ENCODE results near the gene KRTAP3-2.
"Not testable (repeated sequence)": the region's sequence is repeated elsewhere in the genome, so short reads cannot be mapped to it uniquely, and the experiment has no call there.

Gene KRTAP3-2

DNA sequence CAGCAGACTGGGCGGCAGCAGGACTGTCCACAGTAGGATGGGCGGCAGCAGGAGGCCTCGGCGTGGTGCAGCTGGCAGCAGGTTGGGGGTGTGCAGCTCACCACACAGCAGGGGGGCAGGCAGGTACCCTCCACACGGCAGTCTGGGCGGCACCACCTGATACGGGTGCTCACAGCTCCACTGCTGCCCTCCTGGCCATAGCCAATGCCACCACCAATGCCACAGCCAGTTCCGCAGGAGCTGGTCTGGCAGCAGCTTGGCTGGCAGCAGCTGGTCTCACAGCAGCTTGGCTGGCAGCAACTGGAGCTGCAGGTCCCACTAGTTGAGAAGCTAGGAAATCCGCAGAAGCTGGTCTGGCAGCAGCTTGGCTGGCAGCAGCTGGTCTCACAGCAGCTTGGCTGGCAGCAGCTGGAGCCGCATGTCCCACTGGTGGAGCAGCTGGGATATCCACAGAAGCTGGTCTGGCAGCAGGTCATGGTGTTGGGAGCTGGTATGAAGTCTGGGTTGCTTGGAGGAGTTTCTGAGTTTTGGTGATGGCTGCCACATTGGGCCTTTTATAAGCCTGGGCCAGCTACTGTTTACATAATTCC is 34.7 kb upstream of the KRTAP3-2 start, which contains the start of gene KRTAP1-3:
TSS of gene KRTAP1-3 (minus strand) at position 529 of the 590 bp plus-strand sequence. CDS start at position 476, 53 bp downstream.
- H3K36me3 ChIP-seq (ENCODE audit: control insufficient read depth in 4 of 4, insufficient read depth in 4 of 4, low read length in 3 of 4); H3K27me3 ChIP-seq (replicated peaks in 2 of 5; ENCODE audit: control insufficient read depth in 4 of 5, insufficient read depth in 5 of 5, low read length in 4 of 5); DNase-seq; H3K27ac ChIP-seq (ENCODE audit: insufficient read depth in 1 of 2, low read depth in 1 of 2, low read length in 2 of 2, poor library complexity in 1 of 2, severe bottlenecking in 2 of 2); POLR2A ChIA-PET; H3K4me1 ChIP-seq (ENCODE audit: control extremely low read depth in 1 of 4, control insufficient read depth in 4 of 4, insufficient read depth in 4 of 4, low read length in 3 of 4); H3K9me3 ChIP-seq (ENCODE audit: control extremely low read depth in 1 of 5, control insufficient read depth in 4 of 5, insufficient read depth in 2 of 5, low read depth in 1 of 5, low read length in 4 of 5); H3K4me3 ChIP-seq (ENCODE audit: control insufficient read depth in 1 of 7, extremely low read depth in 1 of 7, insufficient read depth in 4 of 7, low read depth in 2 of 7, low read length in 6 of 7): not testable (repeated sequence)
- CTCF ChIA-PET = interaction anchor here (0.7 kb wide), 1 partner anchor 1685 kb away, joined by 3 read pairs; no protein-coding TSS in a partner anchor
- WGBS (ENCODE audit: insufficient coverage) = 97% methylated on average over 4 of the region's 10 CpGs

DNA sequence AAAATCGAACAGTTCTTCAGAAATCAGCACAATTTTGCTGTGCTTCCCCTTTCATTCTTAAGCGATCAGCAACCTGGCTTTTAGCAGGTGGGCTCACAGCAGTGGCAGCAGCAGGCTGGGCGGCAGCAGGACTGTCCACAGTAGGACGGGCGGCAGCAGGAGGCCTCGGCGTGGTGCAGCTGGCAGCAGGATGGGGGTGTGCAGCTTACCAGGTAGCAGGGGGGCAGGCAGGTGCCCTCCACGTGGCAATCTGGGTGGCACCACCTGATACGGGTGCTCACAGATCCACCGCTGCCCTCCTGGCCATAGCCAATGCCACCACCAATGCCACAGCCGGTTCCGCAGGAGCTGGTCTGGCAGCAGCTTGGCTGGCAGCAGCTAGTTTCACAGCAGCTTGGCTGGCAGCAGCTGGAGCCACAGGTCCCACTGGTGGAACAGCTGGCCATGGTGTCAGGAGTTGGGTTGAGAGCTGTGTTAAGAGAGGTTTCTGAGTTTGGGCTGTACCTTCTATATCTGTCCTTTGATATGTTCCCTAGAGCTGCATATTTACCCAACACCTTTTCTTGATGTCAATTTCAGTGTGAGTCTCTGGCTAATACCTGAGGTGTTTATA is 30.0 kb upstream of the KRTAP3-2 start, which contains the start of gene KRTAP1-4:
TSS of gene KRTAP1-4 (minus strand) at position 563 of the 613 bp plus-strand sequence. CDS start at position 446, 117 bp downstream.
- Histone ChIP-seq H3K4me3 (ENCODE audit: control insufficient read depth in 1 of 7, extremely low read depth in 1 of 7, insufficient read depth in 4 of 7, low read depth in 2 of 7, low read length in 6 of 7) (no peak within 1 kb of the TSS), H3K4me1 (ENCODE audit: control extremely low read depth in 1 of 4, control insufficient read depth in 4 of 4, insufficient read depth in 4 of 4, low read length in 3 of 4) (no peaks in the 10 kb centered on the region), H3K9me3 (ENCODE audit: control extremely low read depth in 1 of 5, control insufficient read depth in 4 of 5, insufficient read depth in 2 of 5, low read depth in 1 of 5, low read length in 4 of 5) (peaks cover 0 to 1% (median 0%) of the 10 kb centered on the region in 5 experiments), H3K27me3 (replicated peaks in 2 of 5; ENCODE audit: control insufficient read depth in 4 of 5, insufficient read depth in 5 of 5, low read length in 4 of 5) (peaks cover 0 to 4% (median 0%) of the 10 kb centered on the region in 5 experiments), H3K27ac (ENCODE audit: insufficient read depth in 1 of 2, low read depth in 1 of 2, low read length in 2 of 2, poor library complexity in 1 of 2, severe bottlenecking in 2 of 2) (no peak within 1 kb of the TSS), H3K36me3 (ENCODE audit: control insufficient read depth in 4 of 4, insufficient read depth in 4 of 4, low read length in 3 of 4) (no peaks in the 10 kb centered on the region)
- 100% methylated on average over 7 of the region's 12 CpGs for WGBS (ENCODE audit: insufficient coverage)
- CTCF ChIA-PET = interaction anchor here (2.0 kb wide), 1 partner anchor 10 kb away, joined by 5 read pairs; no protein-coding TSS in a partner anchor
- DNase-seq = no peak
- POLR2A ChIA-PET = no interaction called here

DNA sequence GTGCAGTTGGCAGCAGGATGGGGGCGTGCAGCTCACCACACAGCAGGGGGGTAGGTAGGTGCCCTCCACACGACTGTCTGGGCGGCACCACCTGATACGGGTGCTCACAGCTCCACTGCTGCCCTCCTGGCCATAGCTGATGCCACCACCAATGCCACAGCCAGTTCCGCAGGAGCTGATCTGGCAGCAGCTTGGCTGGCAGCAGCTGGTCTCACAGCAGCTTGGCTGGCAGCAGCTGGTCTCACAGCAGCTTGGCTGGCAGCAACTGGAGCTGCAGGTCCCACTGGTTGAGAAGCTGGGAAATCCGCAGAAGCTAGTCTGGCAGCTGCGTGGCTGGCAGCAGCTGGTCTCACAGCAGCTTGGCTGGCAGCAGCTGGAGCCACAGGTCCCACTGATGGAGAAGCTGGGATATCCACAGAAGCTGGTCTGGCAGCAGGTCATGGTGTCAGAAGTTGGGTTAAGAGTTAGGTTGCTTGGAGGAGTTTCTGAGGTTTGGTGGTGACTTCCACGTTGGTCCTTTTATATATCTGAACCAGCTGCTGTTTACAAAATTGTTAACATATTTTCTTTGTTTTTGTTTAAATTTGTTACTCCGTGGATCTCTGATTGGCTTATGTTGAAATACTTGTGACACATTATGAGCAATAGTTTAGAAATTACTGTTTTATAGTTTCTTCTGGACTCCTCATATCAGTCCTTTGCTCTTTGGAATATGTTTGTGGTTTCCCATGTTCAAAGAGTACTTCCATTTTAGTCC is 27.2 kb upstream of the KRTAP3-2 start, which contains the start of gene KRTAP1-5:
TSS of gene KRTAP1-5 (minus strand) at position 494 of the 757 bp plus-strand sequence. CDS start at position 441, 53 bp downstream.
- Histone ChIP-seq H3K4me3 (ENCODE audit: control insufficient read depth in 1 of 7, extremely low read depth in 1 of 7, insufficient read depth in 4 of 7, low read depth in 2 of 7, low read length in 6 of 7) (no peak within 1 kb of the TSS), H3K27ac (ENCODE audit: insufficient read depth in 1 of 2, low read depth in 1 of 2, low read length in 2 of 2, poor library complexity in 1 of 2, severe bottlenecking in 2 of 2) (no peak within 1 kb of the TSS), H3K9me3 (ENCODE audit: control extremely low read depth in 1 of 5, control insufficient read depth in 4 of 5, insufficient read depth in 2 of 5, low read depth in 1 of 5, low read length in 4 of 5) (peaks cover 0 to 1% (median 0%) of the 10 kb centered on the region in 5 experiments), H3K36me3 (ENCODE audit: control insufficient read depth in 4 of 4, insufficient read depth in 4 of 4, low read length in 3 of 4) (no peaks in the 10 kb centered on the region), H3K27me3 (replicated peaks in 2 of 5; ENCODE audit: control insufficient read depth in 4 of 5, insufficient read depth in 5 of 5, low read length in 4 of 5) (peaks cover 0 to 4% (median 0%) of the 10 kb centered on the region in 5 experiments), H3K4me1 (ENCODE audit: control extremely low read depth in 1 of 4, control insufficient read depth in 4 of 4, insufficient read depth in 4 of 4, low read length in 3 of 4) (no peaks in the 10 kb centered on the region)
- ChIA-PET POLR2A (no interaction called here), CTCF (no interaction called here)
- WGBS (ENCODE audit: insufficient coverage) = 97% methylated on average over 5 of the region's 9 CpGs
- DNase-seq = no peak

DNA sequence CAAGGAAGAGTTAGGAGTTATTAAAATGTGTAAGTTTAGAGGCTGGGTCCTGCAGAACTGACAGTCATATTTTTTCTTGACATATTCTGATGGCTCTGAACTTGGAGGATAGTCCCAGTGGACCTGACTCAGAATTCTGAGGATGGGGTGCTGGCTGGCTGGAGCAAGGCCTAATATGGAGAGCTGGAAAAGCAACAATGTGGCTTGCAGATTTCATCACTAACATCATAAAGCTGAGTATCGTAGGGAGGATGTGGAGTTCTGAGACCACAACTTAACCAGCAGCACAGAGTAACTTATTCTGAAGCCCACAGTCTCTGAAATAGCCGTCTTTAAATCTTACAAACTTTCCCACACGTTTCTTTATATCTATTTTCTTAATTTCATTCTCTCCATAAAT is 25.0 kb upstream of the KRTAP3-2 start:
- WGBS (ENCODE audit: insufficient coverage) = 93% methylated on average over 3 of the region's 3 CpGs
- DNase-seq = no peak
- no peaks in the 10 kb centered on the region for H3K36me3 ChIP-seq (ENCODE audit: control insufficient read depth in 4 of 4, insufficient read depth in 4 of 4, low read length in 3 of 4)
- H3K4me3 ChIP-seq (ENCODE audit: control insufficient read depth in 1 of 7, extremely low read depth in 1 of 7, insufficient read depth in 4 of 7, low read depth in 2 of 7, low read length in 6 of 7) = no peak overlapping the region
- ChIA-PET CTCF (no interaction called here), POLR2A (no interaction called here)
- peaks cover 0 to 3% (median 0%) of the 10 kb centered on the region in 5 experiments for H3K9me3 ChIP-seq (ENCODE audit: control extremely low read depth in 1 of 5, control insufficient read depth in 4 of 5, insufficient read depth in 2 of 5, low read depth in 1 of 5, low read length in 4 of 5)
- H3K4me1 ChIP-seq (ENCODE audit: control extremely low read depth in 1 of 4, control insufficient read depth in 4 of 4, insufficient read depth in 4 of 4, low read length in 3 of 4) = no peaks in the 10 kb centered on the region
- no peak overlapping the region for H3K27ac ChIP-seq (ENCODE audit: insufficient read depth in 1 of 2, low read depth in 1 of 2, low read length in 2 of 2, poor library complexity in 1 of 2, severe bottlenecking in 2 of 2)
- no peaks in the 10 kb centered on the region for H3K27me3 ChIP-seq (replicated peaks in 2 of 5; ENCODE audit: control insufficient read depth in 4 of 5, insufficient read depth in 5 of 5, low read length in 4 of 5)

DNA sequence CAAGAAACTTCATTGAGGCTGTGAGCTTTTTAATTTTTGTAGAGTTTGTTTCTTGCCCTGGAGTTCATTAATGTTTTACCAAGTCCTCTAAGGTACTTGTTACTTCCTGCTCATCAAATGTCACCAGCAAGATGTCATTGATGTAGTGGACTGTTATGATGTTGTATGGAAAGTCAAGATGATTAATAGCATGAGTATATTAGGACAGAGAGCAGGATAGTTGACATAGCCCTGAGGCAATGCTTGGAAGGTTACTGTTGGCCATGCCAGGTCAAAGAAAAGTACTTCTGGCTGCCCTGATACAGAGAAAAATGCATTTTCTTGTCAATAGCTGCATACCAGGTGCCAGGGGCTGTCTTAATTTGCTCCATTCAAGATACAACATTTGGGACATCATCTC is 20.6 kb upstream of the KRTAP3-2 start:
- Histone ChIP-seq H3K36me3 (ENCODE audit: control insufficient read depth in 4 of 4, insufficient read depth in 4 of 4, low read length in 3 of 4) (no peaks in the 10 kb centered on the region), H3K27ac (ENCODE audit: insufficient read depth in 1 of 2, low read depth in 1 of 2, low read length in 2 of 2, poor library complexity in 1 of 2, severe bottlenecking in 2 of 2) (no peak overlapping the region), H3K9me3 (ENCODE audit: control extremely low read depth in 1 of 5, control insufficient read depth in 4 of 5, insufficient read depth in 2 of 5, low read depth in 1 of 5, low read length in 4 of 5) (peaks cover 0 to 3% (median 0%) of the 10 kb centered on the region in 5 experiments), H3K27me3 (replicated peaks in 2 of 5; ENCODE audit: control insufficient read depth in 4 of 5, insufficient read depth in 5 of 5, low read length in 4 of 5) (no peaks in the 10 kb centered on the region), H3K4me1 (ENCODE audit: control extremely low read depth in 1 of 4, control insufficient read depth in 4 of 4, insufficient read depth in 4 of 4, low read length in 3 of 4) (peaks cover 3 to 13% (median 5%) of the 10 kb centered on the region in 4 experiments), H3K4me3 (ENCODE audit: control insufficient read depth in 1 of 7, extremely low read depth in 1 of 7, insufficient read depth in 4 of 7, low read depth in 2 of 7, low read length in 6 of 7) (no peak overlapping the region)
- ChIA-PET POLR2A (no interaction called here), CTCF (interaction anchor here (1.7 kb wide), 1 partner anchor 9 kb away, joined by 5 read pairs; the partner anchor contains the start of gene KRTAP1-4)
- DNase-seq = no peak

DNA sequence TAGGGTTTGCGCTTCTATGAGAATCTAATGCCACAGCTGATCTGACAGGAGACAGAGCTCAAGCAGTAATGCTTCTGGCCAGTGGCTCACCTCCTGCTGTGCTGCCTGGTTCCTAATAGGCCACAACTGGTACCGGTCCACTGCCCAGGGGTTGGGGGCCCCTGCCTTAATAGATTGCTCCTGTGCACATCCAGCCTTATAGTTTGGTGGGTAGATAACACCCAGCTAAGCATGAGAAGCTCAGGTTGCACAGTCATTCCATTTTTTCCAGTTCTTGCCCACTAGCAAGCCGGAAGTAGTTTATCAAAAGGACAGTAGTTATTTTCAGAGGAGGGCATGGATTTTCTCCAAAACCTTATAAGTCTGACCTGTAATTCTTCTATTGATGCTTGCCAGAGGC is 19.7 kb upstream of the KRTAP3-2 start:
- H3K27me3 ChIP-seq (replicated peaks in 2 of 5; ENCODE audit: control insufficient read depth in 4 of 5, insufficient read depth in 5 of 5, low read length in 4 of 5) = no peaks in the 10 kb centered on the region
- ChIA-PET POLR2A (no interaction called here), CTCF (interaction anchor here (1.7 kb wide), 1 partner anchor 10 kb away, joined by 5 read pairs; the partner anchor contains the start of gene KRTAP1-4)
- WGBS (ENCODE audit: insufficient coverage) = 100% methylated on average over 2 of the region's 3 CpGs
- H3K36me3 ChIP-seq (ENCODE audit: control insufficient read depth in 4 of 4, insufficient read depth in 4 of 4, low read length in 3 of 4) = no peaks in the 10 kb centered on the region
- DNase-seq = no peak
- H3K4me1 ChIP-seq (ENCODE audit: control extremely low read depth in 1 of 4, control insufficient read depth in 4 of 4, insufficient read depth in 4 of 4, low read length in 3 of 4) = peaks cover 3 to 13% (median 5%) of the 10 kb centered on the region in 4 experiments
- no peak overlapping the region for H3K27ac ChIP-seq (ENCODE audit: insufficient read depth in 1 of 2, low read depth in 1 of 2, low read length in 2 of 2, poor library complexity in 1 of 2, severe bottlenecking in 2 of 2)
- no peak overlapping the region for H3K4me3 ChIP-seq (ENCODE audit: control insufficient read depth in 1 of 7, extremely low read depth in 1 of 7, insufficient read depth in 4 of 7, low read depth in 2 of 7, low read length in 6 of 7)
- H3K9me3 ChIP-seq (ENCODE audit: control extremely low read depth in 1 of 5, control insufficient read depth in 4 of 5, insufficient read depth in 2 of 5, low read depth in 1 of 5, low read length in 4 of 5) = peaks cover 0 to 3% (median 0%) of the 10 kb centered on the region in 5 experiments
